Effector memory CD8-positive, alpha-beta T cell (primary cell): ENCODE results near the gene AGER.
A peak's percentile ranks its signal among the peaks of the same experiment; 100 is the strongest.
"Not testable (repeated sequence)": the region's sequence is repeated elsewhere in the genome, so short reads cannot be mapped to it uniquely, and the experiment has no call there.

ENCODE experiments used
- ATAC-seq: fragments of 150-1000 bp; cut with Tn5 transposase; replicated peaks from 2 replicates; pipeline ENCODE4 v1.10.0; 2021; ENCODE audit warnings: mild to moderate bottlenecking, moderate library complexity
- DNase-seq, 3 experiments: peaks; one replicate each; pipeline ENCODE4 v3.0.0; 2021
- H3K27ac Mint-ChIP-seq, 2 donors: one replicate each; pipeline ENCODE4 v1.8.0; 2022; ENCODE audit warnings: mild to moderate bottlenecking in 2 of 2, mixed read lengths in 2 of 2, moderate library complexity in 2 of 2
- H3K27me3 Mint-ChIP-seq, 2 donors: one replicate each; pipeline ENCODE4 v1.8.0; 2022; ENCODE audit warnings: mixed read lengths in 2 of 2
- H3K36me3 Mint-ChIP-seq: one replicate; pipeline ENCODE4 v1.8.0; 2022; ENCODE audit warnings: mild to moderate bottlenecking, moderate library complexity, mixed read lengths; ENCODE audit not compliant: insufficient read depth
- H3K4me1 Mint-ChIP-seq, 2 donors: one replicate each; pipeline ENCODE4 v1.8.0; 2022; ENCODE audit warnings: low read depth in 2 of 2, mixed read lengths in 2 of 2
- H3K4me3 Mint-ChIP-seq, 2 donors: one replicate each; pipeline ENCODE4 v1.8.0; 2022; ENCODE audit warnings: mild to moderate bottlenecking in 2 of 2, mixed read lengths in 2 of 2, moderate library complexity in 2 of 2
- H3K9me3 Mint-ChIP-seq, 2 donors: one replicate each; pipeline ENCODE4 v1.8.0; 2022; ENCODE audit warnings: mixed read lengths in 2 of 2

The AGER gene

GRCh38 chr6:32187725-32188380 is 3.8 kb upstream of the AGER start:
- not testable (repeated sequence) for ATAC-seq, DNase-seq, H3K9me3 Mint-ChIP-seq, H3K27me3 Mint-ChIP-seq
- H3K27ac Mint-ChIP-seq: peak overlapping the region; percentile 96 to 98
- H3K4me1 Mint-ChIP-seq: peaks cover 54 to 57% of the 10 kb centered on the region in 2 donors
- peak overlapping the region; percentile 95 to 99 for H3K4me3 Mint-ChIP-seq
- peaks cover 65% of the 10 kb centered on the region for H3K36me3 Mint-ChIP-seq

- peak overlapping the region; percentile 30 to 95 for H3K4me3 Mint-ChIP-seq
- peaks cover 68% of the 10 kb centered on the region for H3K36me3 Mint-ChIP-seq
- peak overlapping the region; percentile 95 to 98 for H3K27ac Mint-ChIP-seq
- no peaks in the 10 kb centered on the region for H3K27me3 Mint-ChIP-seq
- DNase-seq (no peak), ATAC-seq (no peak)
- H3K9me3 Mint-ChIP-seq: no peaks in the 10 kb centered on the region
- peaks cover 51 to 53% of the 10 kb centered on the region in 2 donors for H3K4me1 Mint-ChIP-seq
Measured at GRCh38 chr6:32187009-32187709, 3.1 kb upstream of the AGER start.

- Mint-ChIP-seq H3K4me1 (peaks cover 45 to 46% of the 10 kb centered on the region in 2 donors), H3K4me3 (peak overlapping the region; percentile 51 to 60), H3K36me3 (peaks cover 68% of the 10 kb centered on the region), H3K27ac (peak overlapping the region; percentile 95 to 96)
- not testable (repeated sequence) for H3K9me3 Mint-ChIP-seq, H3K27me3 Mint-ChIP-seq, ATAC-seq, DNase-seq
Measured at GRCh38 chr6:32186151-32186840, 2.2 kb upstream of the AGER start.

- DNase-seq (peak in 2 of 3 experiments; percentile 29), ATAC-seq (peak; percentile 76)
- not testable (repeated sequence) for H3K9me3 Mint-ChIP-seq, H3K27me3 Mint-ChIP-seq
- H3K36me3 Mint-ChIP-seq: peaks cover 70% of the 10 kb centered on the region
- H3K4me1 Mint-ChIP-seq: peaks cover 40 to 46% of the 10 kb centered on the region in 2 donors
- peak overlapping the region; percentile 25 to 60 for H3K4me3 Mint-ChIP-seq
- H3K27ac Mint-ChIP-seq: peak overlapping the region; percentile 95 to 96
Measured at GRCh38 chr6:32185681-32186131, 1.7 kb upstream of the AGER start.

- DNase-seq (no peak), ATAC-seq (no peak)
- H3K27ac Mint-ChIP-seq: peak overlapping the region in 1 of 2 donors; percentile 49
- H3K4me1 Mint-ChIP-seq: peaks cover 43 to 54% of the 10 kb centered on the region in 2 donors
- peaks cover 62% of the 10 kb centered on the region for H3K36me3 Mint-ChIP-seq
- no peak overlapping the region for H3K4me3 Mint-ChIP-seq
- H3K9me3 Mint-ChIP-seq: no peaks in the 10 kb centered on the region
- H3K27me3 Mint-ChIP-seq: no peaks in the 10 kb centered on the region
Measured at GRCh38 chr6:32183483-32184083, 470 bp downstream of the AGER start.

GRCh38 chr6:32183030-32183429 is 1.0 kb downstream of the AGER start:
- H3K9me3 Mint-ChIP-seq: no peaks in the 10 kb centered on the region
- no peak overlapping the region for H3K4me3 Mint-ChIP-seq
- peak overlapping the region; percentile 46 to 75 for H3K27ac Mint-ChIP-seq
- H3K4me1 Mint-ChIP-seq: peaks cover 42 to 54% of the 10 kb centered on the region in 2 donors
- no peaks in the 10 kb centered on the region for H3K27me3 Mint-ChIP-seq
- H3K36me3 Mint-ChIP-seq: peaks cover 62% of the 10 kb centered on the region
- ATAC-seq: no peak
- DNase-seq: no peak

- no peaks in the 10 kb centered on the region for H3K9me3 Mint-ChIP-seq
- peaks cover 40 to 51% of the 10 kb centered on the region in 2 donors for H3K4me1 Mint-ChIP-seq
- ATAC-seq (no peak), DNase-seq (no peak)
- H3K36me3 Mint-ChIP-seq: peaks cover 64% of the 10 kb centered on the region
- H3K27ac Mint-ChIP-seq: peak overlapping the region; percentile 46 to 75
- H3K27me3 Mint-ChIP-seq: no peaks in the 10 kb centered on the region
- no peak overlapping the region for H3K4me3 Mint-ChIP-seq
Measured at GRCh38 chr6:32182555-32182981, 1.5 kb downstream of the AGER start.

- no peak for DNase-seq
- ATAC-seq: no peak
- H3K27ac Mint-ChIP-seq: peak overlapping the region; percentile 46 to 75
- H3K36me3 Mint-ChIP-seq: peaks cover 62% of the 10 kb centered on the region
- H3K27me3 Mint-ChIP-seq: no peaks in the 10 kb centered on the region
- peaks cover 40 to 49% of the 10 kb centered on the region in 2 donors for H3K4me1 Mint-ChIP-seq
- no peak overlapping the region for H3K4me3 Mint-ChIP-seq
- no peaks in the 10 kb centered on the region for H3K9me3 Mint-ChIP-seq
Measured at GRCh38 chr6:32181915-32182529, 2.0 kb downstream of the AGER start.

- no peak overlapping the region for H3K27ac Mint-ChIP-seq
- H3K9me3 Mint-ChIP-seq: no peaks in the 10 kb centered on the region
- DNase-seq: no peak
- peaks cover 41 to 49% of the 10 kb centered on the region in 2 donors for H3K4me1 Mint-ChIP-seq
- no peak overlapping the region for H3K4me3 Mint-ChIP-seq
- H3K27me3 Mint-ChIP-seq: no peaks in the 10 kb centered on the region
- no peak for ATAC-seq
- H3K36me3 Mint-ChIP-seq: peaks cover 54% of the 10 kb centered on the region
Measured at GRCh38 chr6:32181148-32181702, 2.8 kb downstream of the AGER start.

GRCh38 chr6:32179766-32180405 is 4.2 kb downstream of the AGER start:
- H3K27ac Mint-ChIP-seq: peak overlapping the region in 1 of 2 donors; percentile 77
- no peaks in the 10 kb centered on the region for H3K9me3 Mint-ChIP-seq
- no peak for ATAC-seq
- DNase-seq: no peak
- no peaks in the 10 kb centered on the region for H3K27me3 Mint-ChIP-seq
- H3K4me1 Mint-ChIP-seq: peaks cover 43% of the 10 kb centered on the region in 2 donors
- peak overlapping the region; percentile 35 to 91 for H3K4me3 Mint-ChIP-seq
- peaks cover 41% of the 10 kb centered on the region for H3K36me3 Mint-ChIP-seq

GRCh38 chr6:32178547-32179440 is 5.3 kb downstream of the AGER start:
- no peaks in the 10 kb centered on the region for H3K9me3 Mint-ChIP-seq
- ATAC-seq (no peak), DNase-seq (no peak)
- H3K27ac Mint-ChIP-seq: peak overlapping the region; percentile 97 to 98
- H3K4me1 Mint-ChIP-seq: peaks cover 49 to 50% of the 10 kb centered on the region in 2 donors
- no peaks in the 10 kb centered on the region for H3K27me3 Mint-ChIP-seq
- peak overlapping the region; percentile 87 to 91 for H3K4me3 Mint-ChIP-seq
- H3K36me3 Mint-ChIP-seq: peaks cover 34% of the 10 kb centered on the region
